ENCODE measurements around the gene PRRT1. TPM values are rescaled to one million over a fixed set of nuclear protein-coding genes. Genes with fewer than 3 reads are reported as not detected.

Gene PRRT1
- total and polyA plus RNA-seq, 2 of the 4 experiments (the other 2 are of a cell fraction), result 0.99 TPM; not detected in 1

GRCh38 chr6:32129297-32130088 lies 22.2 kb downstream of the PRRT1 start (continued):
- TF ChIP-seq ELK1 (IDR thresholded peaks at IDR 0.05; ENCODE audit: borderline replicate concordance, low read depth, low read length), result no peak

DNA sequence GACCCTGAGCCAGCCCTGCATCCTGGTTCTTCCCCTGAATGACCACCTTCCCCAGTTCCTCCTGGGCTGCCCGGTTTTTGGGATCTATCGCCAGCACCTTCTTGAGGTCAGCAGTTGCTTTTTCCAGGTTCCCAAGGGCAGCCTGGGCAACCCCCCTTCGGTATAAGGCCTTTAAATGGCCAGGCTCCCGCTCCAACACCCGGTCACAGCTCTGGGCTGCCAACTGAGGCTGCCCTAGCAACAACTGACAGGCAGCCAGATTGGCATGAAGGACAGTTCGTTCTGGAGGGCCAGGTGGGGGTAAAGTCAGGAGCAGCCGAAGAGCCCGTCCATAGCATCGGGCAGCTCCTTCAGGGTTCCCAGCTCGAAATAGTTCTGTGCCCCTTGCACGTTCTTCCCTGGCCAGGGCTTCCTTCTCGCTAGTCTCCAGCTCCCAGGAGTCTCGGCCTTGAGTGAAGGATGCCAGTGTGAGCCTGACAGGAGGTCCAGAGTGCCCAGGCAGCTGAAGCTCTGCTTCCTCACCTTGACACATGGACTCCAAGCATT lies 22.9 kb downstream of the PRRT1 start:
- H3K36me3 ChIP-seq (ENCODE audit: control insufficient read depth, insufficient read depth, low read length), result peaks cover 5% of the 10 kb centered on the region; the same call in 1 of the 2 replicates
- POLR2A ChIA-PET (ENCODE audit: unreplicated experiment), result interaction anchor here (0.6 to 1.0 kb wide), 2 partner anchors 15 to 53 kb away, joined by 3 read pairs; no protein-coding TSS in a partner anchor
- no peak overlapping the region for H2BK20ac ChIP-seq (ENCODE audit: low read depth, low read length)
- H3K27me3 ChIP-seq (ENCODE audit: control insufficient read depth, insufficient read depth, low read length), result no peaks in the 10 kb centered on the region
- H2AK5ac ChIP-seq (ENCODE audit: low read depth, low read length), result peak overlapping the region; percentile 91
- H4K20me1 ChIP-seq (ENCODE audit: insufficient read depth, low read length), result no peaks in the 10 kb centered on the region
- H3K9me1 ChIP-seq (ENCODE audit: insufficient read depth, low read length), result peaks cover 10% of the 10 kb centered on the region; the same call in 1 of the 2 replicates
- peaks cover 31 to 47% of the 10 kb centered on the region in 2 experiments for H3K79me1 ChIP-seq (ENCODE audit: low read depth in 1 of 2, low read length in 2 of 2)
- peak overlapping the region; percentile 89 for H4K91ac ChIP-seq (ENCODE audit: insufficient read depth, low read depth, low read length)
- peak overlapping the region; percentile 84 for H2AFZ ChIP-seq (replicated peaks; ENCODE audit: low read length, poor library complexity)
- no TSS peak for BruUV-seq (replicated peaks)
- H3K56ac ChIP-seq (ENCODE audit: extremely low read depth, insufficient read depth, low read length), result no peak overlapping the region
- H3K14ac ChIP-seq (replicated peaks; ENCODE audit: low read depth, low read length), result 0 out of 2 replicates have a peak overlapping the region, but pooled peaks have one; percentile 46
- H3K9ac ChIP-seq (ENCODE audit: low read depth, low read length), result no peak overlapping the region
- H3K9me3 ChIP-seq (ENCODE audit: control insufficient read depth, insufficient read depth, low read length), result no peaks in the 10 kb centered on the region
- peak overlapping the region; percentile 73 for H2AK9ac ChIP-seq (replicated peaks; ENCODE audit: low read depth, low read length, poor library complexity)
- H3K4ac ChIP-seq (ENCODE audit: low read depth, low read length), result peak overlapping the region; percentile 77; the same call in 1 of the 2 replicates
- H3K4me3 ChIP-seq (ENCODE audit: insufficient read depth, low read depth, low read length), result no peak overlapping the region
- H2BK5ac ChIP-seq (ENCODE audit: low read depth, low read length, poor library complexity, severe bottlenecking), result no peak overlapping the region
- H2BK120ac ChIP-seq (ENCODE audit: low read depth, low read length), result peak overlapping the region; percentile 35; the same call in 1 of the 2 replicates
- intact Hi-C loops (cut with micrococcal nuclease), result no loop called here
- peak overlapping the region; percentile 79 for H4K5ac ChIP-seq (ENCODE audit: low read depth, low read length)
- DNase-seq, result no peak
- WGBS, 2 experiments (ENCODE audit: extremely low coverage in 2 of 2, insufficient read length in 1 of 2), result 96% methylated on average over 10 of the region's 13 CpGs; no CpG with 5 or more reads in 1 of the 2 experiments
- ATAC-seq (ENCODE audit: low read depth), result no peak
- peaks cover 8% of the 10 kb centered on the region for H3K4me1 ChIP-seq (ENCODE audit: control insufficient read depth, insufficient read depth, low read length)
- CTCF ChIA-PET, result interaction anchor here (2.4 kb wide), 1 partner anchor 10 kb away, joined by 12 read pairs; no protein-coding TSS in a partner anchor
- dilution Hi-C loops (cut with HindIII; ENCODE audit: low sequenced_read_pairs, unreplicated experiment), result no loop called here
- H3K18ac ChIP-seq (ENCODE audit: low read depth, low read length), result no peak overlapping the region
- H3K4me2 ChIP-seq (ENCODE audit: low read depth, low read length), result no peak overlapping the region; the same call in 1 of the 2 replicates
- in situ Hi-C loops (cut with MboI; ENCODE audit: low sequenced_read_pairs), result no loop called here
- peak overlapping the region; percentile 18; the same call in 1 of the 2 replicates for H3K27ac ChIP-seq (ENCODE audit: insufficient read depth, low read length)
- H2BK15ac ChIP-seq (ENCODE audit: low read depth, low read length), result peak overlapping the region; percentile 63; the same call in 1 of the 3 replicates
- peak overlapping the region; percentile 84 to 96 for H4K8ac ChIP-seq (ENCODE audit: low read depth in 2 of 2, low read length in 2 of 2)
- no peak overlapping the region for H3K23ac ChIP-seq (ENCODE audit: low read depth, low read length)
- TF ChIP-seq RCOR1 (IDR thresholded peaks at IDR 0.05; ENCODE audit: insufficient replicate concordance, low read length) (no peak), NFE2L2 (IDR thresholded peaks at IDR 0.05; ENCODE audit: low read depth, low read length) (no peak), CHD1 (IDR thresholded peaks at IDR 0.05; ENCODE audit: low read depth, low read length) (no peak), RAD21 (IDR thresholded peaks at IDR 0.05; ENCODE audit: low read length) (no peak), USF2 (IDR thresholded peaks at IDR 0.05; ENCODE audit: low read depth, low read length) (no peak), ELK1 (IDR thresholded peaks at IDR 0.05; ENCODE audit: borderline replicate concordance, low read depth, low read length) (no peak), CTCF (conservative IDR thresholded peaks at IDR 0.05; ENCODE audit: low read depth, low read length) (no peak), CEBPB (IDR thresholded peaks at IDR 0.05; ENCODE audit: low read depth, low read length) (no peak)

Measured in IMR-90 (cell line).